Measurements from ENCODE around the gene GSS.

DNA sequence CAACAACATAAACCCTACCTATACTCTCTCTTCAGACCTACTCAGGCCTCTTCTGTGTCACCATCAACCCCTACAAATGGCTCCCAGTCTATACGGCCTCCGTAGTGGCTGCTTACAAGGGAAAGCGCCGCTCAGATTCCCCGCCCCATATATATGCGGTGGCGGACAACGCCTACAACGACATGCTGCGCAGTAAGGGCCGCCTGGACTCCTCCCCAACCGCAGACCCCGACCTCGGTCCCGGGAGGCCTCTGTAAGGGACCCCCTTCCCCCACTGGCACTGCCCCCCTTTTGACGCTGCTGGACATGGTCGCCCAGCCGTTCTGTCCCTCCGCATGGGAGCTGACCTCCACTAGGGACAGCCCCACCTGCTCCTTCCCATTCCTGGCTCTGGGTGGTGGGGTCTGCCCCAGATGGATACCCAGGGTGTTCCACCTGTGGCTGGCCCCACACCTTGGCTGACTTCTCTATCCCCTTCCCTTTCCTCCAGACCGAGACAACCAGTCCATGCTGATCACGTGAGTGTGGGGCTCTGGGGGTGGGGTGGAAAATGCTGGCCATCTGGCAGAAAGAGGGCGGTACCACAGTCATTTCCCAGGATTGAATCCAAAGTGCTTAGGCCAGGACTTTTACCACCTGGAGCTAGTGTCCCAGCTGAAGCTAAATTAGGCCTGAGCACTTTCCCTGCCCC is 25.1 kb upstream of the GSS start:
- TF ChIP-seq POLR2A (IDR thresholded peaks at IDR 0.05; ENCODE audit: low read depth, low read length) (no peak), POLR2AphosphoS5 (IDR thresholded peaks at IDR 0.05; ENCODE audit: low read depth, low read length) (no peak), TAF1 (IDR thresholded peaks at IDR 0.05; ENCODE audit: low read depth, low read length) (no peak), SPI1 (IDR thresholded peaks at IDR 0.05; ENCODE audit: low read depth, low read length) (no peak), POU2F2 (IDR thresholded peaks at IDR 0.05; ENCODE audit: low read depth, low read length) (no peak)
